ENCODE results near the gene NEK7.
A peak's percentile ranks its signal among the peaks of the same experiment; 100 is the strongest.
"Not testable (repeated sequence)": the region's sequence is repeated elsewhere in the genome, so short reads cannot be mapped to it uniquely, and the experiment has no call there.

The NEK7 gene

GRCh38 chr1:198156745-198157240 lies at the start of gene NEK7:
NEK7 (plus strand) TSS chr1:198156998; CDS start chr1:198232581, 75,583 bp downstream.
- peak; percentile 26 to 83 for DNase-seq

GRCh38 chr1:198107091-198107501 lies 49.7 kb upstream of the NEK7 start:
- no peak for DNase-seq

GRCh38 chr1:198108636-198109370 lies 48.0 kb upstream of the NEK7 start:
- no peak for DNase-seq

GRCh38 chr1:198109371-198109715 lies 47.5 kb upstream of the NEK7 start:
- no peak for DNase-seq

- DNase-seq: no peak
Measured at GRCh38 chr1:198113342-198113750, 43.5 kb upstream of the NEK7 start.

- DNase-seq: peak in 1 of 2 experiments; percentile 29
Measured at GRCh38 chr1:198116069-198116468, 40.7 kb upstream of the NEK7 start.

- DNase-seq: no peak
Measured at GRCh38 chr1:198116469-198116868, 40.3 kb upstream of the NEK7 start.

- no peak for DNase-seq
Measured at GRCh38 chr1:198117267-198117666, 39.5 kb upstream of the NEK7 start.

GRCh38 chr1:198118134-198118533 lies 38.7 kb upstream of the NEK7 start:
- no peak for DNase-seq

- no peak for DNase-seq
Measured at GRCh38 chr1:198119906-198120305, 36.9 kb upstream of the NEK7 start.

- DNase-seq: no peak
Measured at GRCh38 chr1:198121056-198121826, 35.6 kb upstream of the NEK7 start.

- no peak for DNase-seq
Measured at GRCh38 chr1:198122693-198123092, 34.1 kb upstream of the NEK7 start.

- DNase-seq: no peak
Measured at GRCh38 chr1:198123133-198123532, 33.7 kb upstream of the NEK7 start.

GRCh38 chr1:198124673-198125072 lies 32.1 kb upstream of the NEK7 start:
- no peak for DNase-seq

- no peak for DNase-seq
Measured at GRCh38 chr1:198125995-198126735, 30.6 kb upstream of the NEK7 start.

- DNase-seq: peak; percentile 23 to 42
Measured at GRCh38 chr1:198128533-198128932, 28.3 kb upstream of the NEK7 start.

GRCh38 chr1:198130053-198130452 lies 26.7 kb upstream of the NEK7 start:
- DNase-seq: not testable (repeated sequence)

- DNase-seq: no peak
Measured at GRCh38 chr1:198132060-198132781, 24.6 kb upstream of the NEK7 start.

- DNase-seq: no peak
Measured at GRCh38 chr1:198134252-198134651, 22.5 kb upstream of the NEK7 start.

GRCh38 chr1:198135366-198135765 lies 21.4 kb upstream of the NEK7 start:
- no peak for DNase-seq

GRCh38 chr1:198141668-198142351 lies 15.0 kb upstream of the NEK7 start:
- no peak for DNase-seq

GRCh38 chr1:198143797-198144196 lies 13.0 kb upstream of the NEK7 start:
- DNase-seq: no peak
